HCT116 (cell line): ENCODE data around the gene HAND2. TPM values are rescaled to one million over a fixed set of nuclear protein-coding genes. Genes with fewer than 3 reads are reported as not detected.

ENCODE experiments used
- ATAC-seq: fragments of 200-7000 bp; cut with Tn5 transposase; 2 replicates; pipeline ENCODE4 v1.9.1; 2020; ENCODE audit warnings: mild to moderate bottlenecking, moderate library complexity
- BruUV-seq: library from RNA; stranded (reverse); fragments of 400-500 nt; replicated peaks from 2 replicates; lab custom pipeline; 2021; lab: Mats Ljungman, UMichigan
- CTCF ChIA-PET: fragments of 300-600 bp; sonication (Branson Sonifier 250); formaldehyde crosslinking; loops from one replicate; lab custom pipeline; 2021; ENCODE audit warnings: antibody characterized with exemption; lab: Charles Lee
- POLR2A ChIA-PET: fragments of 300-600, 350-600 bp; sonication (Branson Sonifier 250); formaldehyde crosslinking; loops from one replicate; lab custom pipeline; 2021; ENCODE audit warnings: antibody characterized with exemption; lab: Charles Lee
- RAD21 ChIA-PET, 2 experiments: fragments of 300-600 bp; sonication (Branson Sonifier 250); formaldehyde crosslinking; loops; one replicate each; lab custom pipeline; 2023; ENCODE audit warnings: low total read pairs in 2 of 2; ENCODE audit not compliant: uncharacterized antibody in 2 of 2, unreplicated experiment in 2 of 2, low non-redundant PET in 1 of 2; lab: Charles Lee
- DNase-seq: peaks from one replicate; pipeline ENCODE4 v3.0.0-alpha.2; 2010; ENCODE audit warnings: low read depth, low spot score
- H2AFZ ChIP-seq: fragments of 200-600 bp; shearing (Covaris generic), sonication (generic); 2 replicates; pipeline ENCODE4 v1.6.1; 2017; ENCODE audit warnings: low read depth, mixed run types, mixed read lengths, antibody characterized with exemption, low read length; ENCODE audit not compliant: poor library complexity, severe bottlenecking
- H3K27ac ChIP-seq: 2 replicates; pipeline ENCODE4 v1.5.1; 2012; ENCODE audit warnings: low read depth, low read length
- H3K27me3 ChIP-seq: fragments of 200-600 bp; sonication (generic); 2 replicates; pipeline ENCODE4 v1.6.1; 2016; ENCODE audit warnings: mixed run types, low read length, mixed read lengths; ENCODE audit not compliant: insufficient read depth
- H3K36me3 ChIP-seq, 2 experiments: fragments of 200-500 bp in 1 of 2; fragments of 200-600 bp in 1 of 2; sonication (Bioruptor generic) in 1 of 2; sonication (generic) in 1 of 2; 2 replicates each; pipeline versions ENCODE4 v1.5.1 to v1.6.1; 2014 to 2016; ENCODE audit warnings: low read length in 2 of 2, inconsistent platforms in 1 of 2, mixed read lengths in 1 of 2, mixed run types in 1 of 2; ENCODE audit not compliant: insufficient read depth in 2 of 2, control insufficient read depth in 1 of 2
- H3K4me1 ChIP-seq, 2 experiments: fragments of 200-600 bp in 1 of 2; sonication (generic) in 1 of 2; 2 replicates each; pipeline versions ENCODE4 v1.5.1 to v1.6.1; 2012 to 2017; ENCODE audit warnings: low read length in 2 of 2, inconsistent platforms in 1 of 2, mild to moderate bottlenecking in 1 of 2, mixed read lengths in 1 of 2, mixed run types in 1 of 2, moderate library complexity in 1 of 2; ENCODE audit not compliant: insufficient read depth in 2 of 2, control insufficient read depth in 1 of 2
- H3K4me2 ChIP-seq: fragments of 200-600 bp; sonication (generic); 2 replicates; pipeline ENCODE4 v1.6.1; 2017; ENCODE audit warnings: mixed run types, low read length, mixed read lengths
- H3K4me3 ChIP-seq, 2 experiments: fragments of 200-600 bp in 1 of 2; sonication (generic) in 1 of 2; replicated peaks in 1 of 2; 2 replicates each; pipeline ENCODE4 v1.5.1; 2011 to 2016; ENCODE audit warnings: low read length in 2 of 2, control low read depth in 1 of 2, low read depth in 1 of 2, mild to moderate bottlenecking in 1 of 2, mixed read lengths in 1 of 2, mixed run types in 1 of 2
- H3K79me2 ChIP-seq: fragments of 200-600 bp; sonication (generic); 2 replicates; pipeline ENCODE4 v1.6.1; 2017; ENCODE audit warnings: mild to moderate bottlenecking, mixed run types, low read length, moderate library complexity, mixed read lengths; ENCODE audit not compliant: insufficient read depth
- H3K9ac ChIP-seq: fragments of 200-600 bp; sonication (generic); 2 replicates; pipeline ENCODE4 v1.6.1; 2016; ENCODE audit warnings: low read length, mixed read lengths
- H3K9me2 ChIP-seq: fragments of 200-600 bp; sonication (generic), shearing (Covaris generic); 2 replicates; pipeline ENCODE4 v1.6.1; 2017; ENCODE audit warnings: mixed run types, mild to moderate bottlenecking, moderate library complexity; ENCODE audit not compliant: insufficient read depth
- H3K9me3 ChIP-seq, 2 experiments: fragments of 200-500 bp in 1 of 2; fragments of 200-600 bp in 1 of 2; sonication (Bioruptor generic) in 1 of 2; sonication (generic) in 1 of 2; 2 replicates each; pipeline ENCODE4 v1.6.1; 2014 to 2017; ENCODE audit warnings: low read length in 2 of 2, mixed read lengths in 2 of 2, inconsistent platforms in 1 of 2, low read depth in 1 of 2, mild to moderate bottlenecking in 1 of 2, mixed run types in 1 of 2, moderate library complexity in 1 of 2; ENCODE audit not compliant: control insufficient read depth in 1 of 2, insufficient read depth in 1 of 2
- H4K20me1 ChIP-seq: fragments of 200-600 bp; sonication (generic), shearing (Covaris generic); 2 replicates; pipeline ENCODE4 v1.6.1; 2017; ENCODE audit warnings: mixed run types, mild to moderate bottlenecking, moderate library complexity; ENCODE audit not compliant: insufficient read depth
- ATF3 ChIP-seq: IDR thresholded peaks from 2 replicates; pipeline ENCODE4 v1.6.1; 2012
- CTCF ChIP-seq, 3 experiments: fragments of 200-600 bp in 1 of 3; sonication (generic) in 1 of 3; IDR thresholded peaks in 2 of 3; conservative IDR thresholded peaks in 1 of 3; 2 replicates each; pipeline ENCODE4 v1.5.1; 2012 to 2017; ENCODE audit warnings: low read depth in 2 of 3, low read length in 2 of 3, antibody characterized with exemption in 1 of 3, borderline replicate concordance in 1 of 3, control low read depth in 1 of 3, mild to moderate bottlenecking in 1 of 3, mixed read lengths in 1 of 3, mixed run types in 1 of 3, moderate library complexity in 1 of 3; ENCODE audit not compliant: insufficient read depth in 1 of 3
- EGR1 ChIP-seq: IDR thresholded peaks from 2 replicates; pipeline ENCODE4 v1.6.1; 2012; ENCODE audit warnings: low read depth
- EZH2phosphoT487 ChIP-seq: fragments of 200-600 bp; IDR thresholded peaks from 2 replicates; pipeline ENCODE4 v1.6.1; 2018; ENCODE audit warnings: antibody characterized with exemption, borderline replicate concordance
- FOSL1 ChIP-seq: IDR thresholded peaks from 2 replicates; pipeline ENCODE4 v1.6.1; 2012; ENCODE audit warnings: low read depth
- JUND ChIP-seq: IDR thresholded peaks from 2 replicates; pipeline ENCODE4 v1.6.1; 2012
- MAX ChIP-seq: IDR thresholded peaks from 2 replicates; pipeline ENCODE4 v1.6.1; 2012
- POLR2AphosphoS5 ChIP-seq: IDR thresholded peaks from 2 replicates; pipeline ENCODE4 v1.6.1; 2011; ENCODE audit warnings: mild to moderate bottlenecking, low read depth, low read length, moderate library complexity
- SP1 ChIP-seq: IDR thresholded peaks from 2 replicates; pipeline ENCODE4 v1.6.1; 2012; ENCODE audit warnings: low read depth
- SRF ChIP-seq: IDR thresholded peaks from 2 replicates; pipeline ENCODE4 v1.6.1; 2012; ENCODE audit warnings: low read depth
- YY1 ChIP-seq: IDR thresholded peaks from 2 replicates; pipeline ENCODE4 v1.6.1; 2011; ENCODE audit warnings: low read length, low read depth, moderate library complexity, mild to moderate bottlenecking; ENCODE audit not compliant: insufficient replicate concordance; ENCODE audit errors: extremely low read depth
- ZBTB33 ChIP-seq: IDR thresholded peaks from 2 replicates; pipeline ENCODE4 v1.6.1; 2011; ENCODE audit warnings: mild to moderate bottlenecking, low read length, moderate library complexity; ENCODE audit not compliant: insufficient replicate concordance; ENCODE audit errors: extremely low read depth
- ZFX ChIP-seq: fragments of 450-650 bp; IDR thresholded peaks from 2 replicates; pipeline ENCODE4 v1.6.1; 2017
- intact Hi-C: fragments of 100-400 bp; cut with micrococcal nuclease; formaldehyde crosslinking; loops from 2 replicates; pipeline ENCODE4 v1.10.0; 2022
- total RNA-seq: library from RNA; stranded (reverse); gene quantifications from one replicate; pipeline ENCODE4 v1.2.1, GENCODE V29; 2021; ENCODE audit not compliant: unreplicated experiment

HAND2 gene
- total RNA-seq, 1 experiment from 2014 or later, result not detected

- Histone ChIP-seq H3K27me3 (peaks cover 5% of the 10 kb centered on the region; the same call in 1 of the 2 replicates), H3K4me1 (no peaks in the 10 kb centered on the region), H4K20me1 (no peaks in the 10 kb centered on the region), H3K9ac (no peak overlapping the region), H3K79me2 (no peaks in the 10 kb centered on the region), H3K4me3 (no peak overlapping the region), H3K27ac (no peak overlapping the region), H3K9me3 (no peaks in the 10 kb centered on the region), H3K4me2 (no peak overlapping the region), H2AFZ (no peak overlapping the region), H3K36me3 (no peaks in the 10 kb centered on the region), H3K9me2 (no peaks in the 10 kb centered on the region)
- ATAC-seq (no peak), DNase-seq (no peak)
- intact Hi-C loops, result no loop called here
- ChIA-PET CTCF (no interaction called here), POLR2A (no interaction called here), RAD21 (no interaction called here)
- BruUV-seq, result no TSS peak
- TF ChIP-seq EZH2phosphoT487 (no peak), FOSL1 (no peak), CTCF (IDR thresholded peaks at IDR 0.05 in 2 of 3, conservative IDR thresholded peaks at IDR 0.05 in 1 of 3; ENCODE audit: borderline replicate concordance in 1 of 3, insufficient read depth in 1 of 3, low read depth in 2 of 3, low read length in 2 of 3) (no peak), ZBTB33 (no peak), POLR2AphosphoS5 (no peak), ZFX (no peak), MAX (no peak), EGR1 (no peak), ATF3 (no peak), YY1 (no peak), JUND (no peak), SRF (no peak), SP1 (no peak)
Measured at GRCh38 chr4:173564461-173564860, 34.4 kb upstream of the HAND2 start.
